GM12872 (cell line): ENCODE data around the gene MAN1A1.

ENCODE experiments used
- CTCF ChIP-seq: IDR thresholded peaks from 3 replicates; pipeline ENCODE4 v1.5.1; 2011; ENCODE audit warnings: low read depth, mild to moderate bottlenecking, low read length, moderate library complexity; ENCODE audit not compliant: insufficient read depth

MAN1A1 gene

GRCh38 chr6:119274197-119274595 is 75.4 kb downstream of the MAN1A1 start:
- TF ChIP-seq CTCF: no peak

DNA sequence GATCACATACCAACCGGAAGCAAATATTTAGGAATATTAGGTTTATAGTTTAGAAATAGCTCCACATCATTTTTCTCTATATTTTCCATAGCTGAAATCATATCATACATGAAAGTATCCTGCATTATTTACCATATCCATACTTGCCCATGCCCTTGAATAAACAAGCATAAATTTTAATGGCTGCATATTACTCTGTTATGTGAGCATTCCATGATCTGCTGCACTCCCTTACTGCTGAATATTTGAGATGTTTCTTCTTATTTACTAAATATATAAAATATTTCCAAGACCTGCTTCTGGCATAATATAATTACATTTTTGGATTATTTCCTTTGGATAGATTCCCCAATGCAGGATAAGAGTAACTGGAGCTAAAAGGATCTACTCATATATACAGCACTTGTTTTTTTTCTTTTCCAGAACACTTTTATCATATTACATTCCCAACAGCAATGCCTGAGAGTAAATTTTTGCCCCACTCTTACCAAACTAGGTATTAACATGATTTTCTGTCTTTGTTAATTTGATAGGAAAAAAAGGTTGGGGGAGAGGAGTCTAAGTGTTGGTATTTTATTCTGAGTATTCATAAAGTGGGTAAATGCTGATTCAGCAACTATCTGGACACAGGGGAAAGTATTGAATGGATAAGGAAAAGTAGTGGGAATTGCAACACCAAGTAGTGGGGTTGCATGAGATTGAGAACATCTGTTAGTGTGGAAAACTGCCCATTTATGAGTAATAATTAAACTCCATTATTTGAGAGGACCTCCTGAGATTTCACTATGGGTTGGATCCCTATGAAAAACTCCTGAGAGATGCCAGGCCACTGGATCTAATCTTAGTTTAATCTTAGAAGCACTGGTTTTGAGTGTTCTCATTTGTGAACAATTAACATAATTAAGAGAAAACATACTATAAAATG is 76.0 kb downstream of the MAN1A1 start:
- TF ChIP-seq CTCF: no peak

GRCh38 chr6:119270545-119270944 is 79.0 kb downstream of the MAN1A1 start:
- TF ChIP-seq CTCF: no peak

DNA sequence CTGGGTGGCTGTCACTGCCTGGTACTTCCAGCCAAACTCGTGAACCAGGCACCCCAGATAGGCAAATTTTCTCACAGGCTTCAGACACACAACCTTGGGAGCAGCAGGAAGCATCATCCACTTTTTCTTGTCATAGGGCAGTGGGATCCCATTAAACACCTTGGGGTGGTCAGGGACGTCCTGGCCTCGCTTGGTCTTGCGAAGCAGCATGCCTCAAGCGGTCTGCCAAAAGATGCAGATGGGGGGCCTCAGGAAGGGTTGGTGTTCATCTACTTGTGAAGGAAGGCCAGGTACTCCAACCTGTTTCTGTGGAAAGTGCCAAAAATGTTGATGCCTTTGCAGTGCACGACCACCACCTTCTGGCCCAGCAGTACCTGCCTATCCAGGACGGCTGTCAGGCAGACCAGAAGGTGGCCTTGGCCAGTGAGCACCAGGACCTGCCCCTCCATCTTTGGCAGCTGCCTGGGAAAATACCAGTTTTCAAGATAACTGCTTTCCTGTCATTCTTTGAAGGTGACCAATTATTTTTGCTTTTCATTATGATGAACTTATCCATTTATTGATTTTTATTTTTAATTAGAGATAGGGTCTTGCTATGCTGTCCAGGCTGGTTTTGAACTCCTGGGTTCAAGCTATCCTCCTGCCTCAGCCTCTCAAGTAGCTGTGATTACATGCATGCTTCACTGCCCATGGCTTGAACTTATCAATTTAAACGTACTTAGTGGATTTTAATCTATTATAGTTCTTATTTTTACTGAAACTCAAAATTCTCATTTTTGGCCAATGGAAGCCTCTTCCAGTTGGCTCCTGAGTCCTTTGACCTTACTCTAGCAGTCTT is 80.1 kb downstream of the MAN1A1 start:
- TF ChIP-seq CTCF: no peak

- no peak for TF ChIP-seq CTCF
Measured at GRCh38 chr6:119267126-119267905, 82.2 kb downstream of the MAN1A1 start.

DNA sequence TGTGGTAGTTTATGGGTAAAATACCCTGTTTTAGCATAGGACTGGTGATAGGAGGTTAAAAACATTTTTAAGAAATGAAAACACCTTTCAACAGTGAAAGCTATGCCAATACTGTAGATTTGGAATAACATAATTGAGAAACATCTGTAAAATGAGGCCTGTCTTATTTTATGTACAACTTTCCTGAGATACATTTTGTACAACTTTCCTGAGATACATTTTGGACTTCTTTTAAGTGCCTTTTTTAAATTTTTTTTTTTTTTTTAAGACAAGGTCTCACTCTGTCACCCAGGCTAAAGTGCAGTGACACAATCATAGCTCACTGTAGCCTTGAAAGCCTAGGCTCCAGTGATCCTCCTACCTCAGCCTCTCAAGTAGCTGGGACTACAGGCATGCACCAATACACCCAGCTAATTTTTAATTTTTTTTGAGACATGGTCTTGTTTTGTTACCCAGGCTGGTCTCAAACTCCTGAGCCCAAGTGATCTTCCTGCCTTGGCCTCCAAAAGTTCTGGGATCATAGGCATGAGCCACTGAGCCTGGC is 84.6 kb downstream of the MAN1A1 start:
- no peak for TF ChIP-seq CTCF
